GM19438 (cell line): ENCODE measurements around the gene PDXDC1.
"Not testable (repeated sequence)": the region's sequence is repeated elsewhere in the genome, so short reads cannot be mapped to it uniquely, and the experiment has no call there.

ENCODE experiments used
- ATAC-seq: cut with Tn5 transposase; IDR thresholded peaks from one replicate; pipeline ENCODE4 v1.9.1; 2021; ENCODE audit warnings: low read depth; ENCODE audit not compliant: unreplicated experiment

Gene PDXDC1

DNA sequence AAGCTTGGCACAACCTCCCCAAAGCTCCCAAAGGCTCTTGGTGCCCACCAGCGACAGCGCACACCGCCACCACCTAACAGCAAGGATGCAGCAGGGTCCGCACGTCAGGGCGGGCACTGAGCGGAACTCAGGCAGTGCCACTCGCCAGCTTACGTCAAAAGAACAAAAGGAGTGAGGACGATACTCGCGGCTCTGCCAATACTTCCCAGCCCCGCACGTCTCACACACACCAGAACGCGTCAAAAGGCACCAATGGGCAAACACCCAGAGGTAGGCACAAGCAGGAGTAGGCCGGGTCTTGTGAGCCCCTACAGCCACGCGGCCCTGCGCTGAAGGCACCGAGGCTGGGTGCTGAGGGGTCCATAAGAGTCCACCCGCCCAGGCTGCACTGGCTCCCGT lies 171.4 kb downstream of the PDXDC1 start:
- not testable (repeated sequence) for ATAC-seq

DNA sequence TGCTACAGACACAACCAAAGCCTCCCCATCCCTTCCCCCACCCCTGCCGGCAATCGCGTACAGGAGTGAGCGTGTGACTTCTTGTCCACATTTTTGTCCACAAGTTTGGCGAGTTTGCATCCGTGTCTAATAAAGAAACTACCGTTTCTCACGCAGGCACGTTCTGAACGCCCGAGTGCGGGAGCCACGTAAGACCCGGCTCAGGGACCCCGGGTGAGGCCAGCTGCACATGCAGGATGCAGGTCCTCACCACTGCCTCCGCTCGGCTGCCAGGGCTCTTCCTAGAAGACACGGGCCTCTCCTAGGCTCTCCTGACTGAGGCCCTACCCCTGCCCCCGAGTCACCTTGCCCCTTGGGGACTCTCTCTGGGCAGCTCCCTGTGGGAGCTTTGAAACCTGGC lies 174.0 kb downstream of the PDXDC1 start:
- ATAC-seq = not testable (repeated sequence)

GRCh38 chr16:15149260-15149659 lies 174.4 kb downstream of the PDXDC1 start:
- not testable (repeated sequence) for ATAC-seq

DNA sequence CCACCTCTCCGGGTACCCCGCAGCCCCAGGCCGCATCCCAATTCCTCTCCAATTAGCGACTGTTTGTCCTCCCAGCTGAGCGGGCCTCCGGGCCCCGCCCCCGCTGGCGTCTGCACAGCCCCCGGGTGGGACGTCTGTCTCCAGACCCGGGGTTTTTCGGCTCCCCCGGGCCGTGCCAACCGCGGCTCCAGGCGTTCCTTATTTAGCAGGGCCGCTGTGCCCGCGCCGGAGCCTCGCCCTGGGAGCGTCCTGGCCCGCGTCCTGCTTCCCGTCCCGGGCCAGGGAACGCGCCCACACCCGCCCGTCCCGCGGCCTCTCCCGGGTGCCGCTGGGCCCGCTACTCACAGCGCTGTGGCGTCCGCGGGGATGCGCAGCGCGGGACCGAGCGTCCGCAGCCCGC lies 179.2 kb downstream of the PDXDC1 start:
- not testable (repeated sequence) for ATAC-seq

GRCh38 chr16:15154650-15155562 lies 180.1 kb downstream of the PDXDC1 start:
- ATAC-seq = not testable (repeated sequence)

DNA sequence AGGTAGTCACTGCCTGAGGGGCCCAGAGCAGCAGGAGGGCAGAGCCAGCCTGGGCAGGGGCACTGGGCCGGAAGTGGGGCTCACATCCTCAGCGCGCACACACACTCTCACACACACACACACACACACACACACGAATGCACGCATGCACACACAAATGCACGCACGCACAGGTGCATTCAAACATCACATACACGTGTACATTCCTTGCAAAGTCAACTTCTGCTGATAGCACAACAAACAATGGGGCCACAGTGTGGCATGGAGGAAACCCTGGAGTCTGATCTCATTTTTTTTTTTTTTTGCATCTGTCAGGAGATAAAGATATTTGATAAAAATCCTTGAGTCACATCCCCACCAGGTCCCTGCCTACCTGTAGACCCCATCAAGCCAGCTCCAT lies 182.8 kb downstream of the PDXDC1 start:
- ATAC-seq = not testable (repeated sequence)

DNA sequence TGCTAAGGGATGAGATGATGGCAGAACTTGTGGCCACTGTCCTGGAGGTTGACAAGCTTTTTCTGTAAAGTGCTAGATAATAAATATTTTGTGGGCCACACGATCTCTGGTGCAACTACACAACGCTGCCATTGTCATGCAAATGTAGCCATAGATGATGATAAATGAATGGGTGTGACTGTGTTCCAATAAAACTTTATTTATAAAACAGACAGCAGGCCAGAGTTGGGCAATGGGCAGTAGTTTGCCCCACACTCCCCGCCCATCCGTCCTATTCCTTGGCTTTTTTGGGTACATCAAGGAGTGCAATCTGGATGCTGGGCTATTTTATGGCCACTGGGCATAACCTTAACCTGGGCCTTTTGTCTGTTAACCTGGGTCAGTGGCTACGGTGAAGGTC lies 184.8 kb downstream of the PDXDC1 start:
- ATAC-seq = not testable (repeated sequence)

DNA sequence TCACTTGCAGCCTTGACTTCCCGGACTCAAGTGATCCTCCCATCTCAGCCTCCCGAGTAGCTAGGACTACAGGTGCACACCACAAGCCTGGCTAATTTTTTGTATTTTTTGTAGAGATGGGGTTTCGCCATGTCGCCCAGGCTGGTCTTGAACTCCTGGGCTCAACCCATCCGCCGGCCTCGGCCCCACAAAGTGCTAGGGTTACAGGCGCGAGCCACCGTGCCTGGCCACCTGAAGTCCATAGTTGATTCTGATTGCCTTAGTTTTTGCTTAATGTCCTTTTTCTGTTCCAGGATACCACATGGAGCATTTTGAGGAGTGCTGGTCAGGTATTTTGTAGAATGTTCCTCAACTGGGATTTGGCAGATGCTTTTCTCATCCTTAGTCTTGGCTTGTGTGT lies 185.7 kb downstream of the PDXDC1 start:
- ATAC-seq = not testable (repeated sequence)

DNA sequence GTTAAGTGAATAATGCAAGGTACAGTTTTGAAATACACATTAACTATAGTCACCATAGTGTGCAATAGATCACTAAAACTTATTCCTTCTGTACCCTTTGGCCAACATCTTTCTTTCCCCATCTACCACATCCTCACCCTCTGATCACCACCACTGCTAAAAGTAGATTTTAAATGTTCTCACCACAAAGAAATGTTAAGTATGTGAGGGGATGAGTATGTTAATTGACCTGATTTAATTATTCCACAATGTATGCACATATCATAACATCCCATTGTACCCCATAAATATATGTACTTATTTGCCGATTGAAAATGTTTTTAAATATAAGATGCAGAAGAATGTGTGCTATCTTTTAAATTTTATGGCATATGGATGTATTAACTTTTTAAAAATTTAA lies 188.2 kb downstream of the PDXDC1 start:
- not testable (repeated sequence) for ATAC-seq

GRCh38 chr16:15166177-15166576 lies 191.4 kb downstream of the PDXDC1 start:
- not testable (repeated sequence) for ATAC-seq

DNA sequence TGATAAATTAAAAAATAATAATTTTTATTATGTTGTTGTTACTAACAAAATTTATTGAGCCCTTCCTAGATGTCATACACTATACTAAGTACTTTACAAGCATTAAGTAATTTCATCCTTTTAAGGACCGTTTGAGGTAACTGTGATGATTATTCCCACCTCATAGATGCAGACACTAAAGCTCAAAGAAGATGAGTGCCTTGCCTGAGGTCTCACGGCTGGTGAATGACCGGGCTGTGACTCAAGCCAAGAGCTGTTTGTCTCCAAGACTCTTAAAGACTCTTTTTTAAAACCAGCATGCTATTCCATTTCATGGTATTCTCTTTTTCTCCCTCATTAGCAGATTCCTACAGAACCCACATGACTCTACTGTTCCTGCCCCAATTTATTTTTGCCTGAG lies 193.5 kb downstream of the PDXDC1 start:
- ATAC-seq = not testable (repeated sequence)

DNA sequence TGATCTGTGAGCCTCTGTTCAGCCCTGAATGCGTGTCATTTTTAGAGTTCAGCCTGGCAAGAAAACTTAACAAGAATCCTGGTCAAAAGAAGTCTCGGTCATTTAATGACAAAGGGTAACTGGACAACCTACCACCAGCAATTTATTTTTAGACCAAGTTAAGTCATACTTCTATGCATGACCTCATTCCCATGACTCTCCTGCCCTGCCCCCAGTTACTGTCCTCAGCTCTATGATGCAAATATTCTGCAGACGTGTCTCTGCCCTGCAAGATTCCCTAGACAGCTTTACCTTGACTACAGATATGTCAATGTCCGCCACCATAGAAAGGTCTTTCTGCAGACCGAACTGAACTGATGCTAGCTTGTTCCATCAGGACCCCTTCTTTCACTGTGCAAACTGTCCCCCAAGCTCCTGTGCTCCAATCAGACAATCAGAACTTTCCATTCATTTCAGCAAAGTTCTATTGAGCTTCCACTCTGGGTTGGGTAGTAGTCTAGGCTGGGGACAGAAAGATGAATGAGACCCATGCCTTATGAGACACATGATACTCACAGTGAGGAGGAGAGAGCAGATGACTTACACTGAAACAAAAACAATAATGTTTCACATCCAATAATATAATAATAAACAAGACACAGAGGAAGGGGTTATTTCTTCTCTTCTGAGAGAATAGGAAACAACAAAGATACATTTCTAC lies 194.3 kb downstream of the PDXDC1 start:
- not testable (repeated sequence) for ATAC-seq

DNA sequence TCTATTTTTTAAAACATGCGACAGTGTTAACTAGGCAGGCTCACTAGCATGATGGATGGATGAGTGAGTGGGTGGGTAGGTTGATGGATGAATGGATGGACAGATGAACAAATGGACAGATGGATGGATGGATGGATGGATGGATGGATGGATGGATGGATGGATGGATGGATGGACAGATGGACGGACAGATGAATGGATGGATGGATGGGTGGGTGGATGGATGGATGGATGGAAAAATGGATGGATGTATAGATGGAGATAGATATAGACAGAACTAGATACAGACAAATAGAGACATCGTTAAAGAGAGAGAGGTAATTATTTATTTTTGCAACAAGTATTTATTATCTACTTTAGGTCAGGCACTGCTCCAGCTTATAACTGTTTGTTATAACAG lies 205.1 kb downstream of the PDXDC1 start:
- ATAC-seq = not testable (repeated sequence)

- ATAC-seq = not testable (repeated sequence)
Measured at GRCh38 chr16:15180946-15181345, 206.1 kb downstream of the PDXDC1 start.

- not testable (repeated sequence) for ATAC-seq
Measured at GRCh38 chr16:15184000-15184399, 209.2 kb downstream of the PDXDC1 start.
